Endometrial microvascular endothelial cells (primary cell): Measurements from ENCODE around the gene SOS1. TPM values are rescaled to one million over a fixed set of nuclear protein-coding genes. Genes with fewer than 3 reads are reported as not detected.

Experiments
- in situ Hi-C: cut with HindIII; loops from 2 replicates; pipeline ENCODE4 v1.10.0; 2017; ENCODE audit warnings: low sequenced_read_pairs, low pct_unique_long_range_greater_than_20kb; ENCODE audit errors: inconsistent ontology term
- total RNA-seq: library from RNA; depleted of rRNA; stranded (reverse); fragments of >200 nt; gene quantifications from one replicate; pipeline ENCODE4 v1.2.3, GENCODE V29; 2015; ENCODE audit errors: inconsistent ontology term

Gene SOS1
- total RNA-seq, 1 donor from 2014 or later, result 10.0 TPM

DNA sequence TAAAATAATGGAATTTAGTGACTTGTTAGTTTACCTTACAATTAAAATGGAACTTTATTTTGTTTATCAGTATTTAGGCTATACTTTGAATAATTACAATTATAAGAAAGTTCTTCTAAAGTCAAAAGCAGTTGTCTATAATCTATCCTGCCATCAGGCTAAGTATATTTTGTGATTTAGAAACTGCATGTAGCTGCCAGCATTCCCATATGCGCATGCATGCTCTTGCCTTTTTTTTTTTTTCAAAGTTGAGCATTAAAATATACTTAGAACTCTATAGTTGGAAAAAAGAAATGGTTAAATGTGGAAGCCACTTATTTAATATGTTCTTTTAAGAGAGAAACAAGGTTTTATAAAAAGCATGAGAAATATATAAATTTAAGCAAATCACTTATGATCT is 132.1 kb downstream of the SOS1 start:
- in situ Hi-C loops, result no loop called here

GRCh38 chr2:38982498-38982897 is 138.4 kb downstream of the SOS1 start:
- in situ Hi-C loops, result no loop called here

DNA sequence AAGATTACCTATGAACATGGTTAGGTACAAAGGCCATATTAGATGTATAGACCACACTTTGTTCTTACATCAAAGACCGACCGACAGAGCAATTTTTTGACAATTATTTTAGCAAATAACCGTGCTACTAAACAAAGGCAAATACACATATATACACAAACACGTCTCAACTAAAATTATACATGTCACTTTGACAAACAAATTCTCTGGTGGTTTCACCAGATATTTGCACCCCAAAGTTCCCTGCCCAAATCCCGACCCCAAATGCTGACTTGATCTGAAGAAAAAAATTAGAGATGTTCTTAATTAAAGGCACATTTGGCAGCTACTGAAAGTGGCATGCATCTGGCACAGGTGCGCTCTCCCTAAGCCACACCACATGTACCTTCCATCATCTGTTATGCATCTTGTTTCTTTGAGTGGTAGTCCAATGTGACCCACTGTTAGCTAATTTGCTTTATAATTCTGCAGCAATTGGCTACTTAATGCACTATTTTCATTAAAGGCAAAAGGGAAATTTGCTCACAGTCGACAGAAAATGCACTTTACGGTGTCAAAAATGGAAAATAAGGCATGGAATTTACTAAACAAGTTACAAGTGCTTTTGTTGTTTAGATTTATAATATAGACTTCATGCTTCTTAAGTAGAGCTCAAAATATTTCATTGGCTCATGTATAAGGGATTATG is 139.0 kb downstream of the SOS1 start:
- in situ Hi-C loops, result no loop called here

- in situ Hi-C loops, result no loop called here
Observed at GRCh38 chr2:38981003-38981669, 139.7 kb downstream of the SOS1 start.

- in situ Hi-C loops, result no loop called here
Observed at GRCh38 chr2:38978908-38979307, 141.9 kb downstream of the SOS1 start.

DNA sequence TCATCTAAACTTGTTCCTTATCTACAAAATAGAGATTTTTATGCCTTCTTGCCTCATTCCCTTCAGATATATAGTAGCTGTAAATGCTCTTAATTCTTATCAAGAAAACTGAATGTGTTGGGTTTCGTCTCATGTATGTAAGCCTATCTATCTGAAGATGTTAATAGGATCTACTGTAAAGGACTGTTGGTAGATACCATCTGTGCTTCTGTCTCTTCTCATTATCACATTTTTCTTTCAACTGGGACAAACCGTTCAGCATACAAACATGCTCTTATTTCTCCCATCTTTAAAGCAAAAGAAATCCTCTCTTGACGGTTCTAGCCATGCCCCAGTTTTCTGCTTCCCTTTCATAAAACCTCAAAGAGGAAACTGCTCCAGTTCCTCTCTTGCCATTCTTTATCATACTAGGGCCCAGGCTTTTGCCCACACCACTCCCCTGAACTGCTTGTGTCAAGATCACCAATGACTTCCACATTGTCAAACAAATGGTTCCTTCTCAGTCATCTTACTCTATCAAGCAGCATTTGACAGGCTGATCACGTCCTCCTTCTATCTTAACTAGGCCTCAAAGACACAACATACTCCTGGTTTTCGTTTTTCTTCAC is 142.5 kb downstream of the SOS1 start:
- in situ Hi-C loops, result no loop called here

DNA sequence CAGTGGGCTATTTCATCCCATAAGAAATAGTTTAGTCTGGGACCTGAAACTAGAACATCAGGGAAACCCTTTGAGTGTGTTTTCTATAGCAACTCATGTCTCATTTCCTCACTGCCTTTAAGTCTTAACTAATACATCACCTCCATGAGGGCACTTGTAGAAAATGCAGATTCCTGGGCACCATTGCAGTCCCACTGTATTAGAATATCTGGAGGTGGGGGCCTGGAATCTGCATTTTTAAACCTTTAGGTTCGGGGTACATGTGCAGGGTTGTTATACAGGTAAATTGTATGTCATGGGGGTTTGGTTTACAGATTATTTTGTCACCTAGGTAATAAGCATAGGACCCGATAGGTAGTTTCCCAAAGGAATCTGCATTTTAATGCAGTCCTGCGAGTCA is 143.8 kb downstream of the SOS1 start:
- in situ Hi-C loops, result no loop called here

DNA sequence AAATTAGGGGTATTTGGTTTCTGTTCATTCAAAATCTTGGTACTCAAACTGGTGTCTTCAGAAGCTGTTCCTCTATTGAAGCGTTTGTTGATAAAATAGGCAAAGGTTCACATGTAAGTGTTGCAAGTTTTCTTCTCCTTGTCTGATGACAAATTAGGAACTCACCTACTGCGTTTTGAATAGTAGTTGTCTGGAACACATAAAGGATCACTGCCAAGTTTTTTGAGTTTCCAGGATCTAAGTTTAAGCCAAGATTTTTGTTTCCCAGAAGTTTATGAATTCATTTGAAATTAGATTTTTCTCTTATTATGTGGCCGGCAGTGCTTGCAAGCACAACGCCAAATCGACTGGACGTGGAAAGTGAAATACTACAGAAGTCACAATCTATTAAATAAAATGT is 145.8 kb downstream of the SOS1 start:
- in situ Hi-C loops, result no loop called here

GRCh38 chr2:38973266-38973665 is 147.6 kb downstream of the SOS1 start:
- in situ Hi-C loops, result no loop called here

- in situ Hi-C loops, result no loop called here
Observed at GRCh38 chr2:38971377-38971776, 149.5 kb downstream of the SOS1 start.

- in situ Hi-C loops, result no loop called here
Observed at GRCh38 chr2:38968021-38968420, 152.8 kb downstream of the SOS1 start.

- in situ Hi-C loops, result no loop called here
Observed at GRCh38 chr2:38966678-38967077, 154.2 kb downstream of the SOS1 start.

- in situ Hi-C loops, result no loop called here
Observed at GRCh38 chr2:38966006-38966405, 154.8 kb downstream of the SOS1 start.

GRCh38 chr2:38960609-38961320 is 160.1 kb downstream of the SOS1 start:
- in situ Hi-C loops, result no loop called here

DNA sequence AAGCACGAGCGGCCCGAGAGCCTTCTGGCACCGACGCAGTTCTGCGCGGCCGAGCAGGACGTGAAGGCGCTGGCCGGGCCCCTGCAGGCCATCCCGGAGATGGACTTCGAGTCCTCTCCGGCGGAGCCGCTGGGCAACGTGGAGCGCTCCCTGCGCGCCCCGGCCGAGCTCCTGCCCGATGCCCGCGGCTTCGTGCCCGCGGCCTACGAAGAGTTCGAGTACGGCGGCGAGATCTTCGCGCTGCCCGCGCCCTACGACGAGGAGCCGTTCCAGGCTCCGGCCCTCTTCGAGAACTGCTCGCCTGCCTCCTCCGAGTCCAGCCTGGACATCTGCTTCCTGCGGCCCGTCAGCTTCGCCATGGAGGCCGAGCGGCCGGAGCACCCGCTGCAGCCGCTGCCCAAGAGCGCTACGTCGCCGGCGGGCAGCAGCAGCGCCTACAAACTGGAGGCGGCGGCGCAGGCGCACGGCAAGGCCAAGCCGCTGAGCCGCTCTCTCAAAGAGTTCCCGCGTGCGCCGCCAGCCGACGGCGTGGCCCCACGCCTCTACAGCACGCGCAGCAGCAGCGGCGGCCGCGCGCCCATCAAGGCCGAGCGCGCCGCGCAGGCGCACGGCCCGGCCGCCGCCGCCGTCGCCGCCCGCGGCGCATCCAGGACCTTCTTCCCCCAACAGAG is 160.8 kb downstream of the SOS1 start:
- in situ Hi-C loops, result no loop called here

GRCh38 chr2:38959466-38959865 is 161.4 kb downstream of the SOS1 start:
- in situ Hi-C loops, result no loop called here

DNA sequence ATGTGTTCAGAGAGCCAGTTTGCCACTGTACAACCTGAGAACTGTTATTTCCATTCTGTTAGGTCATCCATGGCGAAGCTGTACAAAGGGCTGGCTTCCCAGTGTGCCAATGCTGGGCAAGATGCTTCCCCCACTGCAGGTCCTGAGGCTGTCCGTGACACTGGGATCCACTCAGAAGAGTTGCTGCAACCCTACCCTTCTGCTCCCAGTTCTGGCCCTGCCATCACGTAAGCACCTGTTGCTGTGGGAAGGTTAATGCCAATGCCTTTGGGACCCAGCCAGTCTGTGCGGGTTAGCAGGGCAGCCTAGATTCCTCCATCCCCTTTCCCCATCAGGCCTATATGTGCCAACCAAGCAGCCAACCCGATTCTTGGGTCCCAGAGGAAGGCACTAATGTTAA is 162.9 kb downstream of the SOS1 start:
- in situ Hi-C loops, result no loop called here

- in situ Hi-C loops, result no loop called here
Observed at GRCh38 chr2:38951766-38952165, 169.1 kb downstream of the SOS1 start.

- in situ Hi-C loops, result loop anchor here (25.0 kb wide), 1 partner anchor 263 kb away; no protein-coding TSS in a partner anchor
Observed at GRCh38 chr2:38948995-38949394, 171.9 kb downstream of the SOS1 start.
